ENCODE measurements around the gene KLHL33.

KLHL33 gene

GRCh38 chr14:20380681-20381080, 55.3 kb downstream of the KLHL33 start:
- DNase-seq (ENCODE audit: insufficient read length, low spot score) (no peak), FAIRE-seq (no peak)

DNA sequence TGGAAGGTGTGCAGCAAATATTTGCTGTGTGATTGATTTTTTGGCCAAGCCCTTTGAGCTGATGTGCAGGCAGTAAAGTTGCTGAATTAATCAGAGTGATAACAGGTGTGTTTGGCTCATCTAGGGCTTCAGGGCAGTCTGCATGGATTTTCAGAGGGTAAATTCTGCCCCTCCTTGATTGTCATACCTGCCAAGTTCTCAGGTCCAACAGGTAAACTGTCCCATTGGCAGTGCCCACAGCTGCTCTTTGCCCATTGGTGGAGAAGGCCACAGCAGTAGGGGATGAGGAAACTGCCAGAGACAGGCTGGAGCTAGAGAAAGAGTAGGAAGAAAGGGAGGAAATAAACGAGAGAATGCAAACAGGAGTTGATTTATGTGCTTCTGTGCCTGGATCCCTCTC, 56.2 kb downstream of the KLHL33 start:
- DNase-seq (ENCODE audit: insufficient read length, low spot score) (no peak), FAIRE-seq (no peak)

GRCh38 chr14:20377171-20377570, 58.8 kb downstream of the KLHL33 start:
- DNase-seq (ENCODE audit: insufficient read length, low spot score): no peak
- no peak for FAIRE-seq

DNA sequence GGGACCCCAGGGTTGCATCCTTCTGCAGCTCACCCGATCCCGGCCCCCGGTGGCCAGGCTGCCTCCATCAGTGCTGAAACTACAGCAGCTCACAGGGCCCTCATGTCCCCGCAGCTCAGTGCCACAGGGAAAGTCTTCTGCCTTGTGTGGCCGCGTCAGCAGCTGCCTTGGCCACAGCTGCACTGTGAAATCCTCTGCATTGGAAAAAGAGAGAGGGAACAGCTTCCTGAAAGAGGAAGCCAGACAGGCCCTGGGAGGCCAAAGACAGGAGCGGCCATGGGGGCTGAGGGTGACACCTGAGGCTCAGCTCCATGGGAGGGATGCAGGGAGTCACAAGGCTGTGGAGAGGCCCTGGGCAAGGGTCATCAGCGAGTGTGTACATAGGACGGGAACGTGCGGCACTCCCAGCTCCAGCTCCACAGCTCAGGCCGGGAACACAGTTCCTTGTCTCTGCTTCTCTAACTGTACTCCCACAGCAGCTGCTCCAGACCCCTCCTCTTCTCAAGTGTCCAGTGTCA, 59.8 kb downstream of the KLHL33 start:
- no peak for FAIRE-seq
- DNase-seq (ENCODE audit: insufficient read length, low spot score): no peak

Data from GM19239 (cell line).